SIG-M5 treated with dmso at 0.1 percent for 504 hours (cell line): ENCODE measurements around the gene DAPK1.

Experiments used
- DNase-seq: peaks from one replicate; lab custom pipeline; 2025; ENCODE audit not compliant: unreplicated experiment; lab: John Stamatoyannopoulos, UW

DAPK1 gene

DNA sequence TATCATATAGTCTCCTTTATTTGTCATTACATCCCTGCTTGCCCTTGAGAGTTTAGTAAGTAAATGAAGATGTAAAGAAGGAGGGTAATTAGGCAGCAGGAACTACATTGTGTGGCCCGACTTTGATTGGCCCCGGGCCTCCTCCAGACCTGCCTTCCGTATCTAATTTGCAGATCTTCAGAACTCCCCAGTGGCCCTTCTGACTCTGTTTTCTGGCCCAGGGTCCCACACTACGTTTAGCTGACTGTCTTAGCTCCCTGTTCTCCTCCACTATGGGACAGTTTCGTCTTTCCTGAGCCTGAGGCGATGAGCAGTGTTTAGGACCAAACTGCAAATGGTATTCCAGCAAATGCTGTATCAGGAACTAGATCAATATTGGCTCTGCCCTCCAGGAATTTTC is 206.7 kb downstream of the DAPK1 start:
- DNase-seq: no peak

DNA sequence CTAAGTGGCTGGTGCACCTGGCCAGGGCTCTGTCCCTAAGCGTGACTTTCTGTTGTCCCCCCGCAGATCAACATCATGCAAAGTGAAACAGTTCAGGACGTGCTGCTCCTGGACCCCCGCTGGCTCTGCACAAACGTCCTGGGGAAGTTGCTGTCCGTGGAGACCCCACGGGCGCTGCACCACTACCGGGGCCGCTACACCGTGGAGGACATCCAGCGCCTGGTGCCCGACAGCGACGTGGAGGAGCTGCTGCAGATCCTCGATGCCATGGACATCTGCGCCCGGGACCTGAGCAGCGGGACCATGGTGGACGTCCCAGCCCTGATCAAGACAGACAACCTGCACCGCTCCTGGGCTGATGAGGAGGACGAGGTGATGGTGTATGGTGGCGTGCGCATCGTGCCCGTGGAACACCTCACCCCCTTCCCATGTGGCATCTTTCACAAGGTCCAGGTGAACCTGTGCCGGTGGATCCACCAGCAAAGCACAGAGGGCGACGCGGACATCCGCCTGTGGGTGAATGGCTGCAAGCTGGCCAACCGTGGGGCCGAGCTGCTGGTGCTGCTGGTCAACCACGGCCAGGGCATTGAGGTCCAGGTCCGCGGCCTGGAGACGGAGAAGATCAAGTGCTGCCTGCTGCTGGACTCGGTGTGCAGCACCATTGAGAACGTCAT is 208.5 kb downstream of the DAPK1 start:
- no peak for DNase-seq

DNA sequence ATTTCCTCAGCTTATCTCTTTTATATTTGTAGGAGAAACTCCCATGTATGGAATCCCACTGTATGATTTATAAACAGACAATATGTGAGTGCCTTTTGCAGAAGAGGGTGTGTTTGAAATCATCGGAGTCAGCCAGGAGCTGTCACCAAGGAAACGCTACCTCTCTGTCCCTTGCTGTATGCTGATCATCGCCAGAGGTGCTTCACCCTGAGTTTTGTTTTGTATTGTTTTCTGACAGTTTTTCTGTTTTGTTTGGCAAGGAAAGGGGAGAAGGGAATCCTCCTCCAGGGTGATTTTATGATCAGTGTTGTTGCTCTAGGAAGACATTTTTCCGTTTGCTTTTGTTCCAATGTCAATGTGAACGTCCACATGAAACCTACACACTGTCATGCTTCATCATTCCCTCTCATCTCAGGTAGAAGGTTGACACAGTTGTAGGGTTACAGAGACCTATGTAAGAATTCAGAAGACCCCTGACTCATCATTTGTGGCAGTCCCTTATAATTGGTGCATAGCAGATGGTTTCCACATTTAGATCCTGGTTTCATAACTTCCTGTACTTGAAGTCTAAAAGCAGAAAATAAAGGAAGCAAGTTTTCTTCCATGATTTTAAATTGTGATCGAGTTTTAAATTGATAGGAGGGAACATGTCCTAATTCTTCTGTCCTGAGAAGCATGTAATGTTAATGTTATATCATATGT is 210.3 kb downstream of the DAPK1 start:
- DNase-seq: peak; percentile 28

- no peak for DNase-seq
These were observed 210.9 kb downstream of the DAPK1 start for GRCh38 chr9:87708546-87708945.

DNA sequence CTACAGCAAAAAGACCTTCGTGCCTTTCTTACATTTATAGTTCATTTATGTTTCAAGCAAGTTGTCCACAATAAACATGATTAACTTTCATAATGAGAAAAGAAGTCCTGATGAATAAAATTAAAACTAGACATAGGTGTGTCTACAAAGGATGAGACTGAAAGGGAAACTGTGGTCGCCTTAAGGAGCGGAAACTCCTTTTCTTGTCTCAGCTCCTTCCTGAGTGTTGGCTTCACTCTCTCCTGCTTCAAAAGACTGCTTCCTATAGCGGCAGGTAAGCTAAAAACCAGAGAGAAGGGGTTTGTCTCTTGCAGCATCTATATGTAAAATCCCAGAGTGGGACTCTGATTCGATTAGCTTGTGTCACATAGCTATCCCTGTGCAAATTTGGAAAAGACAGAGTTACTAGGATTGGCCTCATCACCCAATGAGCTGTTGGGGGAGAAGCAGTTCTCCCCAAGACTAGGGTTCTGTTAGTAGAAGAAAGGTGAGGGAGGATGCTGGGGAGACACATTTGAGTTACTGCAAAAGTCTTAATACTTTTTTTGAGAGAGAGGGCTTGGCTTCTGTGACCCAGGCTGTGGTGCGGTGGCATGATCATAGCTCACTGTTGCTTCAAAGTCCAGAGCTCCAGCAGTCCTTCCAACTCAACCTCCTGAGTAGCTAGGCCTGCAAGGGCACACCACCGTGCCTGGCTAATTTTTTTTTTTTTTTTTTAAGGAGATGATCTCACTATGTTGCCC is 211.5 kb downstream of the DAPK1 start:
- no peak for DNase-seq

DNA sequence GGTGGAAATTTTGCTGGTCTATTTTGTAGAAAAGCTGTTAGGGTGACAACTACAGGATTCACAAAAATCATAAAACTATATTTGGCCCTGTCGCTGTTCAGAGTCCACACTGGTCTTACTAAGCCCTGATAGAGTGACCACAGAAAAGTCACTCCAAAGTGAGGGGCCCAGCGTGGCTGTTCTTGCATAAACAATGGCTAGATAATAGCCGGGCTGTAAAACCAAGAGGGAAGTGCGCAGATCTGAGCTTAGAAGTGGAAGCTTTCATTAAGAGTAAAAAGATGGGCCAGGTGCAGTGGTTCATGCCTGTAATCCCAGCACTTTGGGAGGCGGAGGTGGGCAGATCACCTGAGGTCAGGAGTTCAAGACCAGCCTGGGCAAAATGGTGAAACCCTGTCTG is 212.8 kb downstream of the DAPK1 start:
- DNase-seq: no peak

DNA sequence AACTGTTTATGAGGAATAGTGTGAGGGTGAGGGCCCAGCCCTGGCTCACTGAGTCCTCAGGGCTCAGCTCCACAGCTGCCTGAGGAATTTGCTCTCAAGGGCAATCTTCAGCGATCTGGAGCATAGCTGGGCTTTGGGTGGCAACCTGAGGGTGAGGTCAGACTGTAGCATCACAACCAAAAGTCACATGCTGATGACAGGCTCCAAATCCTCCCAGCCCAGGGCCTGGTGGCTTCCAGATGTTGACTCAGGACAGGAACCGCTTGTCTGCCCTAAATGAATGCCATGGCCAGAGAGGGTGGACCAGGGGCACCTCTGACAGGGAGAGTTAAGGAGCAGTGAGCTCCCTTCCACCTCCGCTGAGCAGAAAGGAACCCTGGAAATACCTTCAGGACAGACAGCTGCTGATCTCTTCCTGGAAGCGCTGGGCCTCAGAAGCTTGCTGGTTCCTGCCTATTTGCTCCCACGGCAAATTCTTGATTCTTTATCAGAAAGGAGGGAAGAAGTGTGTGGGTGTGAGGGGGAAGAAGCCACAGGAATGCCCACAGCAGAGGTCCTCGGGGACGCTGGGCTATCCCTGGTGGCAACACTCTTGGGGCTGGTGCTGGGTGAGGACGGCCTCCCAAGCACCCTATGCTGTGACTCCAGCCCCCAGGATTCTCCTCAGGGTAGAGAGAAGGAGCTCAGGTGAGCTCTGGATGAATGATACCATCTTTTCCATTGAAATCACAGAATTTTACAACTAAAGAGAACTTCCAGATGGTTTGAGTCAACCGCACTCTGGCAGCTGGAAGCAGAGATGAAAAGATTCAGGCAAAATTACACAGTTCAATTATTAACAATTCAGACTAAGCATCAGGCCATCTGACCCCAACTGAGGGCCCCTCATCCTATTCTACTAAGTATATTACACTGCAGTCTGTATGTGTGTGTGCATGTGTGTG is 214.5 kb downstream of the DAPK1 start:
- no peak for DNase-seq

DNA sequence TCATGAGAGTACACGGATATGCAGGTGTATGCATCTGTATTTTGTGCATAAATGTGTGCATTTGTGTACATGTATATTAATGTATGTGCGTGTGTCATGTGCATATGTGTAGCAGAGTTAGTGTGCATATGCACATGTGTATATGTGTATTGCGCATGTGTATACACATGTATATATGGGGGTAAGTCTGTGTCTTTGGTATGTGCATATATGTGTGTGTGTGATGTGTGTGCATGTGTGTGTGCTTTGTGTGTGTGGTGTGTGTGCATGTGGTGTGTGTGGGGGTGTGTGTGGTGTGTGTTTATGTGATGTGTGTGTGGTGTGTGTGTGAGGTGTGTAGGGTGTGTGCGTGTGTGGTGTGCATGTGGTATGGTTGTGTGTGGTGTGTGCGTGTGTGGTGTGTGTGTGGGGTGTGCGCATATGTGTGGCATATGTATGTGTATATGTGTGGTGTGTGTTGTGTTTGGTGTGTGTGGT is 215.2 kb downstream of the DAPK1 start:
- no peak for DNase-seq

DNA sequence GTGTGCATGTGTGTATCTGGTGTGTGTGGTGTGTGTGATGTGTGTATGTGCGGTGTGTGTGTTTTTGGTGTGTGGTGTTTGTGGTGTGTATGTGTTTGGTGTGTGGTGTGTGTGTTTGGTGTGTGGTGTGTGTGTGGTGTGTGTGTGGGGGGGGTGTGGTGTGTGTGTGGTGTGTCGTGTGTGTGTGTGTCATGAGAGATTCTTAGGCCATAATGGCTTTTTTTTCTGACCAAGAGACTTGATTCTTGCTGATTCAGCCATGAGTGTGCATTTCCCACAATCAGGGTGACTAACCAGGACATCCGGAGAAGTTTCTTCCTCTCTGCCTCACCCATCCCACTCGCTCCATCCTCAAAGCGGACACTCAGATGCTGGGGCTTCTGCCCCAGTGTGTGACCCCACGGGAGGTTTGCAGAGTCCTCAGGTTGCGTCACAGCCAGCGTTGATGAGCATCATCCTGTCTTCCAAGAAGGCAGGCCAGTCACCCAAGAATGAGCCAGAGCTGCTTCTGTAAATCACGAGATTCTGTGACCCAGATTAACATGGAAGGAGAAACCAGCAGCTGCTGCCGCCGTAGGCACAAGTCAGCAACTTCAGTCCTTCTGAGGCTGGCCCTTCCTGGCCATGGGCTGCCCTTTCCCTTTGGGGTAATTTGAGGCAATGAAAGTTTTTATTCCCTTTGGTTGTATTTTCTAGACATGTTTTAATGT is 215.8 kb downstream of the DAPK1 start:
- DNase-seq: peak; percentile 5

DNA sequence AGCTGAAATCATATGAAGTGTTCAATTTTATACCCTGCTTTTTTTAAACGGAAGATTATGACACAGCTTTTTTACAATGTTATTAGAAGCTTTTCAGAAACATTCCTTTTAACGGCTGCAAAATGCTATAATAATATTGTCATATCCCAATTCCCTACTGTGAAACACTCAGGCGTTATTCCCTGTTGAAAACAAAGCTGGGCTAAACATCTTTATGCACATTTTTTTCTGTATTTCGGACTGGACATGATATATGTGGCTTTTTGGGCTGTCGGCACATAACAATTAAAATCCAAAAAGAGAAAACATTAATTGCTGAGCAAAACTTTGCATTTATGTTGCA is 216.3 kb downstream of the DAPK1 start:
- no peak for DNase-seq

- peak; percentile 48 for DNase-seq
These were observed 217.2 kb downstream of the DAPK1 start for GRCh38 chr9:87714819-87715218.

GRCh38 chr9:87716141-87716540 is 218.5 kb downstream of the DAPK1 start:
- DNase-seq: peak; percentile 22

DNA sequence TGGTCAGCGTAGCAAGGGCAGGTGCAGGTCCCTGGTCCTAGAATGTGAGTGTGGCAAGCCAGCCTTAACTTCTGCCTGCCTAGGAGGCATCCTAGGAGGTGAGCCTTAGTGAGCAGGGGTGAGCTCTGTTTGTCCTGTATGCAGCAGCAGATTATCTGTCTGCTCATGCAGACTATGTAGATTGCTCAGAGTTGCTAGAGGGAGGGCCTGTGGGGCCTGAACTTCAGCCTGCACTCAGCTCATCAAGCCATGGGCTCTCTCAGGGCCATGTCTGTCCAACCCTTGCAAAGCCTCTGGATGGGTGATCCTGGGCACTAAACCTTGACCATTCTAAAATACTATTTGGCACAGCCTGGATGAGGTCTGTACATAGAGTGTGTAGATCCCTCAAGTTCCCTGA is 219.8 kb downstream of the DAPK1 start:
- DNase-seq: no peak

- no peak for DNase-seq
These were observed 220.6 kb downstream of the DAPK1 start for GRCh38 chr9:87718231-87718630.

DNA sequence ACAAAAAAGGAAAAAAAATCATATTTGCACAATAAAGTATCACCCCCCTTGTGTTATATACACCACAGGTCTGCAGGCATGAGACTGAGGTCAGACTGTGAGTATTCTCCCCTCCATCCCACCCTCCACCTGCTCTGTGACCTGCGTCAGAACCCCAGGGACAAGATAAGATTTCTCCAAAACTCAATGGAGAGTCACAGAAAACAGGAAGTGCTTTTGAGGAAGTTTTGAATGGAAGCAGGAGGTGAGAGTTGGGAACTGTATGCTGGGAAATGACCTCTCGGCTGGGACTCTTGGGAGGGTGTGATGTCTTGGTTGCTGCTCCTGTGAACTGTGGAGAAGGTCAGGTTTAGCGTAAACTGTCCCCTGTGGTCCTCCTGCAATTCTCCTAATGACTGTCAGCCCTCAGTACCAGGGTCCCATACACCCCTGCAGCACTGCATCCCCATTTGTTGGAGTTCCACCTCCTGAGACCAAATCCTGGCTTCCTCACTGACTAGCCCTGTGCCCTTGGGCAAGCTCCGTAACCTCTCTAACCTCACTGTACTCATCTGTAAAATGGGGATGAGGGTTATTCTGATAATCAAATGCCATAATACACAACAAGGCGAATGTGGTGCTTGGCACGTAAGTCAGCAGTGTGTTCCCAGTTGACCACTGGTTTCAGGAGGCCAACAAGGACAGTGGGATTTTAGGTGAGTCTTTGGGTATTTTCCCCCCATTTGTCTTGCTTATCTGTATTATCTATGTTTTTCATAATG is 221.4 kb downstream of the DAPK1 start:
- no peak for DNase-seq

- DNase-seq: no peak
These were observed 222.5 kb downstream of the DAPK1 start for GRCh38 chr9:87720173-87720572.

DNA sequence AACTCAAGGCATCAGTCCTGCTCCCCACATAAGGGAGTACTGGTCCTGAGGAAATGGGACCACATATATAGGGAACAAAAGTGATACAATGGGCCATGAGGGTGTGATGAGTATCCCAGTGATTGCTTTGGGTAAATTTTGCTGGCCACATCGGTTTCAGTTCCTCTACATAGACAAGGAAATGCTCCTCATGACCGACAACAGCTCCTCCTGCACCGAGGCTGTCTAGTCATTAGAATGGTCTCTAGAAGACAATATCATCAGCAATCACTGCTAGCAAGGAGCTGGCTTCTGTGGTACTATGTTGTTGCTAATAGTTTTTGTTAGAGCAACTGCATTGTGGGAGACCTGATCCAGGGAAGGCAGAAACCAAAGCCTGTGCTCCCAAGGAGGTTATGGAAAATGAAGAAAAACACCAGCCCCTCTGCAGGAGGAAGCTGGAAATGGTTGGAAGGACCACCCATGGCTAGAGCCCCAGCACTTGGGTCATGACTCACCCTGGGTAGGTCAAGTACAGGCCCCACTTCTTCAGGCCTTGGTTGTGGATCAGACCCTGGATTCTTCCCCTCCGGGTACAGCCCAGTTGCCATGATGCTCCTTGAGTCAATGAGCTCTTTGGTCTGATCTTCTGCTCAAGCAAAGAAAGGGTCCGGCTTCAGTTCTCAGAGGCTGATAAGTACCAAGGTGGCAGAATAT is 224.9 kb downstream of the DAPK1 start:
- DNase-seq: peak; percentile 61

GRCh38 chr9:87725356-87725899 is 227.8 kb downstream of the DAPK1 start:
- DNase-seq: no peak
